Fibroblast of lung (primary cell): ENCODE data around the gene EXO1.

ENCODE experiments used
- EZH2 ChIP-seq: IDR thresholded peaks from 2 replicates; pipeline ENCODE4 v1.5.1; 2012; ENCODE audit warnings: low read length, control low read depth, mild to moderate bottlenecking; ENCODE audit errors: missing control alignments
- TF ChIP-seq, protein P1 (sequence below), 2 donors: IDR thresholded peaks in 1 of 2; conservative IDR thresholded peaks in 1 of 2; 1 replicate in 1 of 2; 2 replicates in 1 of 2; pipeline ENCODE4 v1.5.1; 2011 to 2012; ENCODE audit warnings: low read length in 2 of 2, control low read depth in 1 of 2, inconsistent platforms in 1 of 2, low read depth in 1 of 2, mild to moderate bottlenecking in 1 of 2

DNA sequence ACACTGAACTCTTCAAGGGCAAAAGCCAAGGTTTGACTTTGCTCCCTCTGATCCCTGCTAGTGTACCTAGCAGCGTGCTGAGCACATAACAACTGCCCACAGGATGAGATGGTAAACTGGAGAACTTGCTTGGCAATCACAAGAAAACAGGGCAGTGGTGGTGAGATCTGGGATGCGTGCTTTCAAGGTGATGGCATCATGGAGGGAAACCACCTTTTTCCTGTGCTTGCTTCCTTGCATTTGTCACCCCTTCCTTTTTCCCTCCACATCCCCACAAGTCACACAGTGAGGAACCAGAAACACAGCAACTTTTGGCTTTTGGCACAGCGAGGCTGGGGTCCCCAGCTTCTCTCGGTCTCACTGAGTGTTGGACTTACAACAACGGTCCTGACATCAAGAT lies 78.1 kb downstream of the EXO1 start:
- TF ChIP-seq, protein P1, sequence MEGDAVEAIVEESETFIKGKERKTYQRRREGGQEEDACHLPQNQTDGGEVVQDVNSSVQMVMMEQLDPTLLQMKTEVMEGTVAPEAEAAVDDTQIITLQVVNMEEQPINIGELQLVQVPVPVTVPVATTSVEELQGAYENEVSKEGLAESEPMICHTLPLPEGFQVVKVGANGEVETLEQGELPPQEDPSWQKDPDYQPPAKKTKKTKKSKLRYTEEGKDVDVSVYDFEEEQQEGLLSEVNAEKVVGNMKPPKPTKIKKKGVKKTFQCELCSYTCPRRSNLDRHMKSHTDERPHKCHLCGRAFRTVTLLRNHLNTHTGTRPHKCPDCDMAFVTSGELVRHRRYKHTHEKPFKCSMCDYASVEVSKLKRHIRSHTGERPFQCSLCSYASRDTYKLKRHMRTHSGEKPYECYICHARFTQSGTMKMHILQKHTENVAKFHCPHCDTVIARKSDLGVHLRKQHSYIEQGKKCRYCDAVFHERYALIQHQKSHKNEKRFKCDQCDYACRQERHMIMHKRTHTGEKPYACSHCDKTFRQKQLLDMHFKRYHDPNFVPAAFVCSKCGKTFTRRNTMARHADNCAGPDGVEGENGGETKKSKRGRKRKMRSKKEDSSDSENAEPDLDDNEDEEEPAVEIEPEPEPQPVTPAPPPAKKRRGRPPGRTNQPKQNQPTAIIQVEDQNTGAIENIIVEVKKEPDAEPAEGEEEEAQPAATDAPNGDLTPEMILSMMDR (conservative IDR thresholded peaks at IDR 0.05 in 1 of 2, IDR thresholded peaks at IDR 0.05 in 1 of 2; ENCODE audit: low read depth in 1 of 2, low read length in 2 of 2): no peak
- no peak for TF ChIP-seq EZH2
